Uterus (tissue), 2 donors: Measurements from ENCODE around the gene LRWD1.
"Not testable (repeated sequence)": the region's sequence is repeated elsewhere in the genome, so short reads cannot be mapped to it uniquely, and the experiment has no call there.

Experiments
- POLR2A ChIP-seq, 2 donors: fragments of 450-650 bp; IDR thresholded peaks; one replicate each; pipeline ENCODE4 v1.6.1; 2016; ENCODE audit warnings: antibody characterized with exemption in 2 of 2, mild to moderate bottlenecking in 1 of 2, moderate library complexity in 1 of 2
- TF ChIP-seq, protein P1 (sequence below), 4 experiments: fragments of 200-600 bp in 2 of 4; fragments of 450-650 bp in 2 of 4; sonication (generic) in 2 of 4; IDR thresholded peaks; one replicate each; pipeline ENCODE4 v1.5.1; 2016 to 2019; ENCODE audit warnings: antibody characterized with exemption in 4 of 4, mild to moderate bottlenecking in 2 of 4, moderate library complexity in 1 of 4

DNA sequence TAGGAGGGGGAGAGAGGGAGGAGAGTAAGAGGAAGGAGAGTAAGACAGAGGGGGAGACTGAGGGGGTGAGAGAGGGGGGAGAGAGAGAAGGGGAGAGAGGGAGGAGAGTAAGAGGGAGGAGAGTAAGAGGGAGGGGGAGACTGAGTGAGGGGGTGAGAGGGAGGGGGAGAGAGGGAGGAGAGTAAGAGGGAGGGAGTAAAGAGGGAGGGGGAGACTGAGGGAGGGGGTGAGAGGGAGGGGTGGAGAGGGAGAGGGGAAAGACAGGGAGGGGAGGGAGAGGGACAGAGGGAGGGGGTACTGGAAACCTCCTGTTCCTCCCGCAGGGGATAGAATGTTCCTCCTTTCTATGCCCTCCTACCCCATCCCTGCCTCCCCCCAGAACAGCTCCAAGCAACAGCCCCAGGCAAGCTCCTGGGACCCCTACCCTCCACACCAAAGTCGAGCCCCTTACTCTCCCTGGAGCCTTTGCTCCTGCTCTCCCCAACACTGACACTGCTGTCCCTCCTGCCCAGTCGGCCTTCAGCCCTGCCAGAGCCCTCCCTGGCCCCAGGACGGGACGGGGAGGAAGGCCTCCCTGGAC is 47.9 kb downstream of the LRWD1 start:
- TF ChIP-seq, protein P1, sequence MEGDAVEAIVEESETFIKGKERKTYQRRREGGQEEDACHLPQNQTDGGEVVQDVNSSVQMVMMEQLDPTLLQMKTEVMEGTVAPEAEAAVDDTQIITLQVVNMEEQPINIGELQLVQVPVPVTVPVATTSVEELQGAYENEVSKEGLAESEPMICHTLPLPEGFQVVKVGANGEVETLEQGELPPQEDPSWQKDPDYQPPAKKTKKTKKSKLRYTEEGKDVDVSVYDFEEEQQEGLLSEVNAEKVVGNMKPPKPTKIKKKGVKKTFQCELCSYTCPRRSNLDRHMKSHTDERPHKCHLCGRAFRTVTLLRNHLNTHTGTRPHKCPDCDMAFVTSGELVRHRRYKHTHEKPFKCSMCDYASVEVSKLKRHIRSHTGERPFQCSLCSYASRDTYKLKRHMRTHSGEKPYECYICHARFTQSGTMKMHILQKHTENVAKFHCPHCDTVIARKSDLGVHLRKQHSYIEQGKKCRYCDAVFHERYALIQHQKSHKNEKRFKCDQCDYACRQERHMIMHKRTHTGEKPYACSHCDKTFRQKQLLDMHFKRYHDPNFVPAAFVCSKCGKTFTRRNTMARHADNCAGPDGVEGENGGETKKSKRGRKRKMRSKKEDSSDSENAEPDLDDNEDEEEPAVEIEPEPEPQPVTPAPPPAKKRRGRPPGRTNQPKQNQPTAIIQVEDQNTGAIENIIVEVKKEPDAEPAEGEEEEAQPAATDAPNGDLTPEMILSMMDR (IDR thresholded peaks at IDR 0.05): not testable (repeated sequence)
- TF ChIP-seq POLR2A (IDR thresholded peaks at IDR 0.05): not testable (repeated sequence)
